T-helper 1 cell treated with Interleukin-12 subunit alpha and Interleukin-12 subunit beta and Interleukin-4 antibody, amounts not matched to agents 30 ng/mL and 1 ng/mL, for 36 hours (primary cell): ENCODE results near the gene MAP3K1. TPM values are rescaled to one million over a fixed set of nuclear protein-coding genes. Genes with fewer than 3 reads are reported as not detected.
"Not testable (repeated sequence)": the region's sequence is repeated elsewhere in the genome, so short reads cannot be mapped to it uniquely, and the experiment has no call there.

Source experiments
- intact Hi-C: fragments of 100-400 bp; cut with micrococcal nuclease; formaldehyde crosslinking; loops from one replicate; pipeline ENCODE4 v1.15.1; 2024
- total RNA-seq: library from RNA; stranded (reverse); gene quantifications from 2 replicates; pipeline ENCODE4 v1.2.3, GENCODE V29; 2022

Gene MAP3K1
- total RNA-seq: 40.4 and 41.9 TPM in 2 replicates

DNA sequence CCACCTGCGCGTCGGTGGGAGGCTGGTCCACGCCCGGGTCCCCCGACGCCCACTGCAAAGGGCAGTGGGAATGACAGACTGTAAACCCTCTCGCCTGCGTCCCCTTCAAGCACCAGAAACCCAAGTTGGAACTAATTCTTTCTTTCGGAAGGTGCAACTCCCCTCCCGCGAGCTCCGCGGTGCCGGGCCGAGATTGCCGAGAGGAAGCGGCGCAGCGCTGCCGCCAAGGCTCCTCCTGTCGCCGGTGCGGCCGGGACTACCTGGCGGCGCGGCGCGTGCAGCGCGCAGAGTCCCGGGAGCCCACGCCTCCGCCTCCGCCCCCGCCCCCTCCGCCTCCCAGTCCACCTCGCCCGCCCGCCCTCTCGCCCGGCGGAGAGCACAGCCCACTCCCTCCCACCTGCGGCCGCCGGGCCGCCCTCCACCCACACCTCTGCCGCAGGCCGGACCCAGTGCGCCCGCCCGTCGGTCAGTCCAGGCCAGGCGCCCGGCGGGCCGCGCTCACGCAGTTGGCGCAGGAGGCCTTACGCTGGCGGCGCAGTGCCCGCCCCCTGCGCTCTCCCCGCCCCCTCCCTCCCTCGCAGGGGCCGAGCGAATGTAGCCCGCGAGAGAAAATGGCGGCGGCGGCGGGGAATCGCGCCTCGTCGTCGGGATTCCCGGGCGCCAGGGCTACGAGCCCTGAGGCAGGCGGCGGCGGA lies at the start of gene MAP3K1:
MAP3K1 (plus strand) TSS at position 587 of the 695 bp plus-strand sequence; CDS start at position 612, 25 bp downstream.
- intact Hi-C loops: loop anchor here (1.0 to 5.0 kb wide), 11 partner anchors 78 to 1508 kb away; partner anchors contain the start of genes DHX29 and MTREX

DNA sequence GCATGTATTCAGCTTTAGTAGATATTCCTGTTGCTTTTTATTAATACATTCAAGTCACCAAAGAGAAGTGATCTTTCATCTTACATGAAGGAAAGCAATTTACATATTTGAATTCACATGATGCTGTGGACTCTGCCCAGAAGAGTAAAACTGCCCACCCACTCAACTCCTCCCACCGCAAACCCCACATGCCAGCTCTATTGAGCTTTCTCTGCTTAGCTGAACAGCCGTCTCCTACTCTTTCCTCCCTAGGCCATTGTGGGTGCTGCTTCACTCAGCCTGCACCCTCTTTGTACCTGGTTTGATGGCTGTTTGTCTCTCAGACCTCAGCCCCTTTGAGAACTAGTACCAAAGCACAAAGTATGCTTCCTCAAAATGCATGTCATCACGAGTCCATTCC lies 48.4 kb upstream of the MAP3K1 start:
- intact Hi-C loops: no loop called here

DNA sequence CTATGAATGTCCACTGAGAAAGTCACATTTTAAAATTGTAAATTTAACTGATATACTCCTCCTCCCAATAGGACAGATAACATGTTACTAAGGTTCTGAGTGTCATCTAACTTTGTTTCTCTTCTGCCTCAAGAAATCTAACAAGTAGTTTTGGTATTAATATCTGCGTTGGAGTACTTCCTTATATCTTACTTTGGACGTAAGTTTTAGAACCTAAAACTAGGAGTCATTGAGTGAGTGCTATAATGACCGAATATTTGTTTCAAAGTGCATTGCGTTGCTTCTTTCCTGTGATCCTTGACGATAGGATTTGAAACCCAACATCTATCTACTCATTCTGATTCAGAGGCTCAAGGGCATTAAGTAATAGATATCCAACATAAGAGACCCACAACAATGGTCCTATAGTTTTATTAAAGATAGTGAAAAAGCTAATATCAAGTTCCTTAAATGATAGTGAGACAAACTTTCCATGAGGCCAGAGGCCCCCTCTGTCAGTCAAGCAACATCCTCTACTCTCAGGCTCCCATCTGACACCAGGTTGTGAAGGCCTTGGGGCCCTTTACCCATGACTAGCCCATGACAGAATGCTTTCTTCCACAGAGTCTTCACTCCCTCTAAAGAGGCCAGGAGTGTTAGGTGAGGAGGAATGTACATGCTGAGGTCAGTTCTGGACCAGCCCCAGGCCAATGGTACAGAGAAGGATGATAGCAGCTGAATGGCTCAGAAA lies 45.3 kb upstream of the MAP3K1 start:
- intact Hi-C loops: no loop called here

DNA sequence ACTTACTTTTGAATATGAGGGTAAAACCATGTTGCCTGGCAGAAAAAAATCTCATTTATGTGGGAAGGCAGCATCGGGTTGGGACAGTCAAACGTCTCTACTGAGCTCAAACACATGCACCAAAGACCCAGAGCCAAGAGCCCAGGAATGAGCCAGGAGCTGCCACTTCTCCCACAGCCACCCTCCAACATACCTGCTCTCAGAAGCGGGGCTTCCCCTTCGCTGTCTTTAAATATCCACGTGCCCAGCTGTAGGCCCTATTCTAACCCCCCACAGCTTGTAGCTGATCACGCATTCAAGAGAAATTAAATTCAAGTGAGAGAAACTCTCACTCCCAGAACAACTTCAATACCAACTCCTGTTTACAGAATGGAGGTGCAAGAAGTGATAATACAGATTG lies 42.6 kb upstream of the MAP3K1 start:
- intact Hi-C loops: no loop called here

DNA sequence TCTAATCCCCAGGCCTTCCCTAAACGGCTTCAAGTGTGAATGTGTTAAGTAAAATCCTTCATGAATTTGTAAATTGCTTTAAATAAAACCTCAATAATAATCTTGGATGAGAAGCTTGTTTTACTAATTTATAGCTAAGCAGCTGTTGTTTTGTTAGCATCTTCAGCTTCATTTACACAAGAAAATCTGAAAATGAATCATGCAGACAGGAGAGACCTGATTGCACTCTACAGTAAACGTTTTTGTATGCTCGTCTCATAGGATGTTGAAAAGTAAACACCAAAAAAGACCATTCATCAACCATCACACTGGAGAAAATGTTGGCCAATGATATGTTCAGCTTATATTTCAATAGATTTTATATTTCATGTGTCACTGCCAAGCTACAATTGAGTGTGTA lies 40.4 kb upstream of the MAP3K1 start:
- intact Hi-C loops: no loop called here

DNA sequence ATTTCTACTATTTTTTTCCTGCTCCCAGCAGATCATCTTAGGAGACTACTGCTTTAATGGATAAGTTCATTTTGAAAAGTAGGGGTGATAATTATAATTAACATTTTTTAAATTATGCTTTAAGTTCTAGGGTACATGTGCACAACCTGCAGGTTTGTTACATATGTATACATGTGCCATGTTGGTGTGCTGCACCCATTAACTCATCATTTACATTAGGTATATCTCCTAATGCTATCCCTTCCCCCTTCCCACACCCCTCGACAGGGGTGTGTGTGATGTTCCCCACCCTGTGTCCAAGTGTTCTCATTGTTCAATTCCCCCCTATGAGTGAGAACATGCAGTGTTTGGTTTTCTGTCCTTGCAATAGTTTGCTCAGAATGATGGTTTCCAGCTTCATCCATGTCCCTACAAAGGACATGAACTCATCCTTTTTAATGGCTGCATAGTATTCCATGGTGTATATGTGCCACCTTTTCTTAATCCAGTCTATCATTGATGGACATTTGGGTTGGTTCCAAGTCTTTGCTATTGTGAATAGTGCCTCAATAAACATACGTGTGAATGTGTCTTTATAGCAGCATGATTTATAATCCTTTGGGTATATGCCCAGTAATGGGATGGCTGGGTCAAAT lies 39.0 kb upstream of the MAP3K1 start:
- intact Hi-C loops: not testable (repeated sequence)

DNA sequence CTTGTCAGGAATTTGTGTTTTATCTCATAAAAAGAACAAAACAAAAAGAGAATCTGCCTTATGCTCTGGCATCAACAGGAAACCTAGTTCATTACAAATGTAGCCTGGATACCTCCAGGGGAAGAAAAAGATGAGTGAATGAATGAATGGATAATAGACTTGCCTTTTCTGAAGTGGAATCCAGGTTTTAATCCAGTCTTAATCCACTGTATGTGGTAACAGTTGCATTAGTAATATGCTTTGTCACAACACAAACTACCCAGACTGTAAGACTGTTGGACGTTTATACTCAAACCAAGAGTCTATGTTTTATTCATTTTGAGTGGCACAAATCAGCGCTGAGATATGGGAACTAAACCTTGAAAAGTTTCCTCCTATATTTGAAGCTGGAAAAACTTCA lies 32.1 kb upstream of the MAP3K1 start:
- intact Hi-C loops: no loop called here

DNA sequence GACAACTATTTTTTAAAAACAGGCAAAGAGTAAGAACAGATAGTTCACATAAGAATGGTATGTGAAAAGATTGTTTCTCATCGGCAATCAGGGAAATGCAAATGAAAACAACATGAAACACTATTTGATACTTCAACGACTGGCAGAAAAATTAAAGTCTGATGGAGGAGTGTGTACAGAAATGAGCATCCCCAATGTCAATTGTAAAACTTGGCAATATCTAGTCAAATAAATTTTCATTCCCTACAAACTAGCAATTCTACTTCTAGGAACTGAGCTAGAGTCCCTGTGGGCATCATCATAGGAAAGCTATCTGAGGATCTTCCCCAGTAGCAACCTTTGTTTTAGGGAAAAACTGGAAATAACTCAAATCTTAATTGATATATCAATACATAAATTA lies 29.0 kb upstream of the MAP3K1 start:
- intact Hi-C loops: no loop called here

DNA sequence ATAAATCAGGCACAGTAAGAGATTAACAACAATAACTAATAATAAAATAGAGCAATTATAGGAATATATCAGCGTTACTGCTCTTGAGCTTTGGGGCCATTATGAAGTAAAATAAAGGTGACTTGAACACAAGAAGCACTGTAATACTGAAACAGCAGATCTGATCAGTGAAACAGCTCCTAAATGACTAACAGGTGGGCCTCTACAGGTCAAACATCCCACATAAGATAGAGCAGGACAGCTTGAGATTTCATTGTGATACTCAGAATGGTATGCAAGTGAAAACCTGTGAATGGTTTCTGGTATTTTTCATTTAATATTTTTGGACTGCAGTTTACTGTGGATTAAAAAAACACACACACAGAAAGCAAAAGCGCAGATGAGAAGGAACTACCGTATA lies 24.0 kb upstream of the MAP3K1 start:
- intact Hi-C loops: no loop called here

DNA sequence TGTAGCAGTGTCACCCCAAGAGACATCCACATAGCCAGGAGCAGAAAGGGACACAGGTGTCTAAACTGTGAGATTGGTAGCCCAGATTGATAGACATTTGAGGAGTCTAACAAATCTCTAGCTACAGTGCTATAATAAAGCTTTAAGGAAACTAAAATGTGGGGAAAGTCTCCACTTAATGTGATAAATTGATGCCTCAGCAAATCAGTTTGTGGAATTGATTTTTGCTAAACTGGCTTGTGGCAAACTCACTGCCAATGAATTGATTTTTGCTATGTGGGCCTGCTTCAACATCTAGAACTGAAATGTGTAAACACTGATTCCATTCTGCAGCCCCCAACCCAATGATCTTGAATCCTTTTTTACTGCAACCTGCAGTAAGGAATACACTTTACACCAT lies 16.8 kb upstream of the MAP3K1 start:
- intact Hi-C loops: no loop called here

DNA sequence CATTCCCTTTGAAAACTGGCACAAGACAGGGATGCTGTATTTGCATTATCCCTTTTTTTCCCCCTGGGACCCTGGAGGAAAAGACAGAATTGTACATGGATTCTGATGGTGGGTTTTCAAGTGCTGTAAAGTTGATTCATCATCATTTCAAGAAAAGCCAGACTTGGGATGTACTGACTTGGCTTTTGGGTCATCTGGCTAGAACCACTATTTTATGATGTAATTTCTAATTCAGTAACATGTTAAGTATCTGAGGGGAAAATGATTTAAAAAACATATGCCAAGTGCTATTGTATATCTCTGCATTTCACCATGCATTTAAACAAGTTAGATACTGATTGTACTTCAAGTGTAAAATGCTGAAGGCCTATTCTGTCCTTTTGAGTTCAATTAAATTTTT lies 15.2 kb upstream of the MAP3K1 start:
- intact Hi-C loops: no loop called here

DNA sequence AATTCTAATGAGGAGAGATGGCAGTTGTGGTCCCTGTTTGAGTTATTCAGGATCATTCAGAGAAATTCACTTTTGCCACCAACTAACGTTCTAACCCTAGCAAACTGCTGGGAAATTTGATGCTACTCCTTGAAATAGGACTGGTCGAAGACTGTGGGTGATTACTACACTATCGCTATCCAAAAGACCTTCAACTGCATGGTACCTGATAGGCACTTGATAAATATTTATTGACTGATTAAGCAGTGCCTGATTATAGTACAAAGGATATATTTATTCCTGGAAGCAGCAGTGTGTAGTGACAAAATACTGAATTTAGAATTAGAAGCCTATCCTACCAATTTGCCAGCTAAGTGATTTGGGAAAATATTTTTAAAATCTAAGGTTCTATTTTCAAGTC lies 14.1 kb upstream of the MAP3K1 start:
- intact Hi-C loops: no loop called here

DNA sequence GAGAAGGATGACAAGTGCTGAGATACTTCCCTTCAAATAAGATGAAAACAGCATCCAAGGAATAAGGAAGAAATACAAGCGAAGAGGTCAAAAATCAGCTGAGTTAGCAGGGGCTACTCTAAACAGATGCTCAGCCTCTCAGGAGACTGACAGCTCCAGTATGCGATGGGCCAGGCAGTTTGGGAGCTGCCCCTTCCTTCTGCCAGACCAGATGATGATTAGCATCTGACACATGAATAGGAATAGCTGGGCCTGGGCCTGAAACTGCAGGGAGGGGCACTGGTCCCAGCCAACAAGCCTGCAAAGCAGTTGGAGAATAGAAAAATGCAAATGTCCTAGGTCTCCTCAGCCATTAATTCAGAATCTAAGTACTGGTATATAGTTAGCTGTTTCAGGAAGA lies 13.1 kb upstream of the MAP3K1 start:
- intact Hi-C loops: no loop called here

DNA sequence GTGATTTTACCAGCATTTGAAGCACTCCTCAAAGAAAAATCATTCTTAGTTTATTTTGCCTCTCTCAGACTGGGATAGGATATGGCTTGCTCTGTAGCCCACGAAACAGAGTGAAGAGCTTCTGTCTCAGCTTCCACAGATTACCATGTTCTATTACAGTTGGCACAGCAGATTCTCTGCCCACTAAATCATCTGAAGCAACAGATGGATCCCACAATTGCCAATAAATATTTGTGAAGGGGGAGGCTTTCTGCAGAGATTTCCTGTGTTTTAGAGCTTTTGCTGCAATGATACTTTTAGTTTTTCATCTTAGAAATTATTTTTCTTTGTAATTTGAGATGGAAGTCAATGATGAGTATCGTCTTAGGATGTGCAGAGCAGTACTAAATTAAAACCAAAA lies 12.3 kb upstream of the MAP3K1 start:
- intact Hi-C loops: no loop called here

DNA sequence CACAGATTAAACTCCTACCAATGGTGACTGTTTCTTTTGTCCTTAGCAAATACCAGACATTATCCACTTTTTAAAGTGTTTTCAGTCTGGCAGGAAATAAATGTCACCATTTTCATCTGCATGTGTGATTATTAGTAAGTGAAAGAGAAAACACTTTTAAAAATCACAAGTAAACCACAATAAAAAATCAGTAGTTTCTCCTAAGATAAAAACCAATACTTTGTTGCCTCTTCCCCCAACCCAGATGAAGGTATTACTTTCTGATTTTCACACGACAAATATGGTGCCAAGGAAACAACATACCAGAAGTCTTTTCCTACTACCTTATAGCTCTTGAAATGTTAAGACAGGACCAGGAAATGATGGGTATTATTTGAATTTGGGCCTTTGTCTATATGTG lies 11.5 kb upstream of the MAP3K1 start:
- intact Hi-C loops: no loop called here

DNA sequence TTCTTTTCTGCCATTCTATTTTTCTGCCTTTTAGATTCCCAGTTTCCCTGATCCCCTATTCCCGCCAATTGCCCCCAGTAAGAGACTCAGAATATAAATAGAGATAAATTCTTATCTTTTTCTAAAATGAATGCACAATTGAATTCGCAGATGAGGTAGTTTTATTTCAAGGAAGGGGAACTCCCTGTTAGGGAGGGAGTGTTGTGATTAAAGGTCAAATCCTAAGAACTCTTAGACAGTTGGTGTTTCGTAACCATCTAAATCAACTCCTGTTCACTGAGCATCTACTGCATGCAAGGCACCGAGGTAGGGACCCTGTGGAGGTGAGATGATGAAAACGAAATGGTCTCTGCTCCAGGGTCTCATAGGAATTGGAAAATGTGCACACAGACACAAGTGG lies 7.7 kb upstream of the MAP3K1 start:
- intact Hi-C loops: no loop called here

DNA sequence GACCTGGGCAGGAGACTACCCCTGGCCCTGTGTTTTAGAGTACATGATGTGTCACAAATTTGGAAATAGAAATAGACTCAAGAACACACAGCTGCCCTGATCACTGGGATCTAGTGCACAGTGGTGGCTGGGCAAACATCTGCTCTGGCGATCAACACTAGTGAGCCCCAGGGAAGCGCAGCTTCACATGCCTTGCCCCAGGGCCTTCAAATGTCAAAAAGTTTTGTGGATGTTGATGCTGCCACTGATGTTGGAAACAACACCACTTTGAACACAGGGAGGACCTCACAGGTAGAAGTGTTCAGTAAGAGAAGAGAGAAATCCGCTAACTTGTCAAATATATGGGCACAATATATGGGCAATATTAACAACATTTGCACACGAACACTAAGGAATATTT lies 7.1 kb upstream of the MAP3K1 start:
- intact Hi-C loops: no loop called here

DNA sequence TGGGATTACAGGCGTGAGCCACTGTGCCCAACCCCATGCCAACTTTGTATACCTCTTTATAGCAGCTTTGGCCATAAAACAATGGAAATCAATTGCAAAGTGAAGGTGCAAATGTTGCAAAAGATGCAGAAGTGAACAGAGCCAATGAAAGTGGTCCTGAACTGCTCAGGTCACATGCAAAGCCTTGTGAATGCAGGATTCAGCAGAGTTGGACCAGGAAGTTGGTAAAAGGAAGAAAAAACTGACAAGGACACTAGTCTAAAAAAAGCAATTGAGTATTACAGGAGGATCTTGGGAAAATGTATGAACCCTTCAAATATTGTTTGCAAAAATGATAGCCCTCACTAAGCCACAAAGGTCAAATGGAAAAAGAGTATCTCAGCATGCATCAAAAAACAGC lies 4.5 kb upstream of the MAP3K1 start:
- intact Hi-C loops: no loop called here

DNA sequence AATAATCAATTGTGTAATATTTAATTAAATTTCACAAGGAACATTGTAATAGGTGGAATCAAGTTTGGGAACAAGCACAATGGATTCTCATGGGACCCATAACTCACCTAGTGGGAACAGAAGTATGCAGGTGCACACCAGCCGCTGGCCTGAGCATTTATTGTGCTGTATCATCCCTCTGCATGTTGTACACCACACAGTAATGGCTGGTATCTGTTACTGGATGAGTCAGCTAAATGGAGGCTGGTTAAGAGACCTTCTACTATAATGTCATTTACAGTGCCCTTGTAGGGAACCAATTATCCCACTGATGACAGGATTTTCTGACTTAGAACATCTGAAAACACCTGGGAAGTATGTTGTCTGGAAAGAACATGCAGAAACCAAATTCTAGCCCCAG lies 3.2 kb upstream of the MAP3K1 start:
- intact Hi-C loops: no loop called here

DNA sequence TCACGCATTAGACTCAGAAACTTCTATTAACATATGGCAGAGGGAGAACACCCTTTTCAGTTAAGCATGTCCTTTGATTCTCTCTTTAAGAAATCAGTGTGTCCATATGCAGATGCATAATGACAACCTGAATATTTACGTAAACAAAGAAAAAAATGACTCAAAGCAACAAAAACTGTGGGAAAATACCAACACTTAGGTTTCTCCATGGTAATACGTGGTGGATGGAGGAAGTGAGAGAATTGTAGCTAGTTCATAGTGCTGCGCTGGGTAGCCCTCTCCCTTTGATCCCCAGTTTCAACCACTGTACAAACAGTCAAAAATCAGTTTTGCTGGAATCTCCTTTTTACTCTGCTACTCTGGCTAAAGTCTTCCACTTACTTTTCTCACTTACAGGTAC lies 2.0 kb upstream of the MAP3K1 start:
- intact Hi-C loops: no loop called here

DNA sequence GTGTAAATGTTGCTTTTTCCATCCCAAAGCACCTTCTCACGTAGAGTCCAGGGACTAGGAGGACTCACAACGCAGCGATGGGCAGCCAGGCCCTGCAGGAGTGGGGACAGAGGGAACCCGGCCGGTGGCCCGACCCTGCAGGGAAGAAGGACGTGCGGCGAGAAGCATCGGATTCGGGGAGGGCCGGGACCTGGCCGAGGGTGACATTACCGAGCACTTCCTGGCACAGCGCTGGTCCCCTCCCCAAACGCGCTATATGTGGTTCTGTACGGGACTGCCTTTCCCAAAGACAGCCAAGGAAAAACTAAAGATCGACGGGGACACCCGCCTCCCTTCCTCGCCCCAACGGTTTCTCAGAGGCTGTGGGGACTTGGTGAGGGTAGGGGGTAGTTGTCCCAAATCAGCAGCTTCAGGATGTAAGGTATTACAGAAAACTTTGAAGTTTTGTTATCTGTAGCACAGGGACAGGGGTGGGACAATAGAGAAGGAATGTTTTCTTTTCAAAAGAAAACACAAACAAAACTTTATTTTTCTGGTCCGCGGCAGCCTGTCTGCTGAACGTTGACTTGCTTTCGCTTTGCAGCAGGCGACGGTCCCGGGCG lies 887 bp upstream of the MAP3K1 start:
- intact Hi-C loops: loop anchor here (1.0 to 2.0 kb wide), 3 partner anchors 78 to 544 kb away; no protein-coding TSS in a partner anchor
